Measurements from ENCODE around the gene ERAS.

- TF ChIP-seq CTCF (IDR thresholded peaks at IDR 0.05): no peak
- no peak for TF ChIP-seq POLR2A (IDR thresholded peaks at IDR 0.05)
Observed at GRCh38 chrX:48816014-48816810, 10.1 kb upstream of the ERAS start.
